OCI-LY7 (cell line): ENCODE results near the gene THEM5. TPM values are rescaled to one million over a fixed set of nuclear protein-coding genes. Genes with fewer than 3 reads are reported as not detected.

Experiments
- BruUV-seq: library from RNA; stranded (reverse); fragments of 400-500 nt; replicated peaks from 2 replicates; lab custom pipeline; 2021; lab: Mats Ljungman, UMichigan
- CTCF ChIA-PET: fragments of 300-600 bp; sonication (Branson Sonifier 250); formaldehyde crosslinking; loops from one replicate; lab custom pipeline; 2022; ENCODE audit warnings: antibody characterized with exemption; ENCODE audit not compliant: unreplicated experiment; lab: Charles Lee
- POLR2A ChIA-PET: fragments of 300-600 bp; sonication (Branson Sonifier 250); formaldehyde crosslinking; loops from one replicate; lab custom pipeline; 2022; ENCODE audit warnings: antibody characterized with exemption; lab: Charles Lee
- DNase-seq: peaks from one replicate; pipeline ENCODE4 v3.0.0-alpha.2; 2015; ENCODE audit warnings: low spot score
- H2AFZ ChIP-seq: fragments of 200-600 bp; sonication (generic), shearing (Covaris generic); 2 replicates; pipeline ENCODE4 v1.6.1; 2014; ENCODE audit warnings: mild to moderate bottlenecking, antibody characterized with exemption, low read length, moderate library complexity
- H3K27ac ChIP-seq: fragments of 200-600 bp; sonication (generic); 2 replicates; pipeline ENCODE4 v1.5.1; 2014; ENCODE audit warnings: mixed run types, low read depth, mild to moderate bottlenecking, moderate library complexity, low read length, inconsistent platforms; ENCODE audit not compliant: poor library complexity, severe bottlenecking
- H3K36me3 ChIP-seq: fragments of 200-600 bp; sonication (generic); 2 replicates; pipeline ENCODE4 v1.6.1; 2014; ENCODE audit warnings: mild to moderate bottlenecking, antibody characterized with exemption, low read length, moderate library complexity, mixed read lengths; ENCODE audit not compliant: insufficient read depth
- H3K4me1 ChIP-seq: fragments of 200-600 bp; sonication (generic); 2 replicates; pipeline ENCODE4 v1.5.1; 2014; ENCODE audit warnings: mild to moderate bottlenecking, low read length; ENCODE audit not compliant: insufficient read depth, poor library complexity, severe bottlenecking
- H3K4me2 ChIP-seq: fragments of 200-600 bp; sonication (generic); 2 replicates; pipeline ENCODE4 v1.6.1; 2014; ENCODE audit warnings: mild to moderate bottlenecking, low read length
- H3K4me3 ChIP-seq: fragments of 200-600 bp; sonication (generic); 2 replicates; pipeline ENCODE4 v1.5.1; 2014; ENCODE audit warnings: mild to moderate bottlenecking, low read depth, low read length; ENCODE audit not compliant: poor library complexity, severe bottlenecking
- H3K79me2 ChIP-seq: fragments of 200-600 bp; sonication (generic); 2 replicates; pipeline ENCODE4 v1.6.1; 2016; ENCODE audit warnings: low read depth, mild to moderate bottlenecking, low read length, moderate library complexity, mixed read lengths; ENCODE audit not compliant: insufficient read depth
- H3K9me2 ChIP-seq: fragments of 200-600 bp; sonication (generic); 2 replicates; pipeline ENCODE4 v1.6.1; 2016; ENCODE audit warnings: mild to moderate bottlenecking, low read length, mixed read lengths; ENCODE audit not compliant: insufficient read depth
- H3K9me3 ChIP-seq: fragments of 200-600 bp; sonication (generic); 2 replicates; pipeline ENCODE4 v1.6.1; 2014; ENCODE audit warnings: mild to moderate bottlenecking, mixed run types, low read length, mixed read lengths
- H4K20me1 ChIP-seq: fragments of 200-600 bp; sonication (generic); 2 replicates; pipeline ENCODE4 v1.6.1; 2014; ENCODE audit warnings: mild to moderate bottlenecking, antibody characterized with exemption, low read length, moderate library complexity, mixed read lengths; ENCODE audit not compliant: insufficient read depth
- EZH2phosphoT487 ChIP-seq: fragments of 200-600 bp; sonication (generic); IDR thresholded peaks from 2 replicates; pipeline ENCODE4 v1.6.1; 2018; ENCODE audit warnings: low read depth, borderline replicate concordance, mild to moderate bottlenecking, mixed run types, antibody characterized with exemption, low read length, moderate library complexity, mixed read lengths
- intact Hi-C: fragments of 100-400 bp; cut with micrococcal nuclease; formaldehyde crosslinking; loops from one replicate; pipeline ENCODE4 v1.10.0; 2022; ENCODE audit not compliant: unreplicated experiment
- total RNA-seq, 2 experiments: library from RNA; depleted of rRNA in 1 of 2; stranded (reverse); fragments of >200 nt in 1 of 2; shearing (Covaris generic) in 1 of 2; gene quantifications; 2 replicates each; pipeline ENCODE4 v1.2.3, GENCODE V29; 2014 to 2022
- TF ChIP-seq, protein P1 (sequence below): fragments of 200-600 bp; sonication (generic); conservative IDR thresholded peaks from 2 replicates; pipeline ENCODE4 v1.5.1; 2014; ENCODE audit warnings: mild to moderate bottlenecking, antibody characterized with exemption, low read length, moderate library complexity, mixed read lengths

THEM5 gene
- total RNA-seq, 2 experiments from 2014 or later, result not detected

DNA sequence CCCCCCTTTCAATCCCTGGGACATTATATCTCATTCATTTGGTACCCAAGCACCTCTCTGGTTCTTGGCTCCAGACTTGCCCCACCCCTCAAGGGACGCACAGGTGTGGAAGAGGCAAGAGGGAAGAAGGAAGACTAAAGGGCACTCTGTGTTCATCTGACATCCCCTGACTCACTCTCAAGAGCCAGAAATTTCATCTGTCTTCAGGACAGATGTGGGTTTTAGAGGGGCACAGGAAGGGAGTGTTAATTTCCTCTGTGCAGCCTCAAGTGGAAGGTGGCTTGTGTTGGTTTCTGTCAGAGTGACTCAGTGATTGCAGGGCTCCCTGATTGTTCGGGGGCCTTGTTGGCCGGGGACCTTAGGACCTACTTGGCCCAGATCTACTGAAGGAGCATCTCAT is 16.3 kb downstream of the THEM5 start:
- TF ChIP-seq, protein P1, sequence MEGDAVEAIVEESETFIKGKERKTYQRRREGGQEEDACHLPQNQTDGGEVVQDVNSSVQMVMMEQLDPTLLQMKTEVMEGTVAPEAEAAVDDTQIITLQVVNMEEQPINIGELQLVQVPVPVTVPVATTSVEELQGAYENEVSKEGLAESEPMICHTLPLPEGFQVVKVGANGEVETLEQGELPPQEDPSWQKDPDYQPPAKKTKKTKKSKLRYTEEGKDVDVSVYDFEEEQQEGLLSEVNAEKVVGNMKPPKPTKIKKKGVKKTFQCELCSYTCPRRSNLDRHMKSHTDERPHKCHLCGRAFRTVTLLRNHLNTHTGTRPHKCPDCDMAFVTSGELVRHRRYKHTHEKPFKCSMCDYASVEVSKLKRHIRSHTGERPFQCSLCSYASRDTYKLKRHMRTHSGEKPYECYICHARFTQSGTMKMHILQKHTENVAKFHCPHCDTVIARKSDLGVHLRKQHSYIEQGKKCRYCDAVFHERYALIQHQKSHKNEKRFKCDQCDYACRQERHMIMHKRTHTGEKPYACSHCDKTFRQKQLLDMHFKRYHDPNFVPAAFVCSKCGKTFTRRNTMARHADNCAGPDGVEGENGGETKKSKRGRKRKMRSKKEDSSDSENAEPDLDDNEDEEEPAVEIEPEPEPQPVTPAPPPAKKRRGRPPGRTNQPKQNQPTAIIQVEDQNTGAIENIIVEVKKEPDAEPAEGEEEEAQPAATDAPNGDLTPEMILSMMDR, result no peak
- TF ChIP-seq EZH2phosphoT487, result no peak
- DNase-seq, result no peak
- intact Hi-C loops, result loop anchor here (2.0 to 5.0 kb wide), 2 partner anchors 102 to 120 kb away; partner anchors contain the start of gene CELF3
- ChIA-PET CTCF (interaction anchor here (0.6 to 1.8 kb wide), 3 partner anchors 21 to 536 kb away, joined by 3 to 4 read pairs (median 4); no protein-coding TSS in a partner anchor), POLR2A (interaction anchor here (0.6 kb wide), 1 partner anchor 101 kb away, joined by 3 read pairs; no protein-coding TSS in a partner anchor)
- BruUV-seq, result no TSS peak
- no peak overlapping the region for H2AFZ ChIP-seq
- H3K4me2 ChIP-seq, result no peak overlapping the region
- no peaks in the 10 kb centered on the region for H3K36me3 ChIP-seq
- H3K9me3 ChIP-seq, result no peaks in the 10 kb centered on the region
- H3K79me2 ChIP-seq, result no peaks in the 10 kb centered on the region
- no peaks in the 10 kb centered on the region for H4K20me1 ChIP-seq
- H3K9me2 ChIP-seq, result no peaks in the 10 kb centered on the region
- H3K4me3 ChIP-seq, result no peak overlapping the region
- H3K27ac ChIP-seq, result no peak overlapping the region
- no peaks in the 10 kb centered on the region for H3K4me1 ChIP-seq

DNA sequence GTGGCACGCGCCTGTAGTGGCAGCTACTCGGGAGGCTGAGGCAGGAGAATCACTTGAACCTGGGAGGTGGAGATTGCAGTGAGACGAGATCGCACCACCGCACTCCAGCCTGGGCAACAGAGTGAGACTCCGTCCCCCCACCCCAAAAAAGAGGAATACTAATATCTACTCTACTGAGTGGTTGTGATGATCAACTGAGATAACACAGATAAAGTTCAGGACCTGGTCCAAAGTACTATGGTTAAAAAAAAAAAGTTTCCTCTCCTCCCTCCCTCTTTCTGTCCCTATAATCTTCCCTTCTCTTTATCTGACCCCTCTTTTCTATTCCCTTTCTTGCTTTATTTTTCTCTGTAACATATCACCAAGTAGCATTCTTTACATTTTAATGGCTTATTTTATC is 17.9 kb downstream of the THEM5 start:
- ChIA-PET CTCF (interaction anchor here (1.8 kb wide), 1 partner anchor 534 kb away, joined by 4 read pairs; no protein-coding TSS in a partner anchor), POLR2A (interaction anchor here (0.6 kb wide), 1 partner anchor 8 kb away, joined by 3 read pairs; no protein-coding TSS in a partner anchor)
- Histone ChIP-seq H2AFZ (no peak overlapping the region), H3K4me2 (no peak overlapping the region), H3K79me2 (no peaks in the 10 kb centered on the region), H3K9me2 (no peaks in the 10 kb centered on the region), H3K36me3 (no peaks in the 10 kb centered on the region), H3K4me3 (no peak overlapping the region), H3K4me1 (peaks cover 5% of the 10 kb centered on the region), H3K27ac (no peak overlapping the region), H4K20me1 (no peaks in the 10 kb centered on the region), H3K9me3 (no peaks in the 10 kb centered on the region)
- intact Hi-C loops, result loop anchor here (5.0 kb wide), 1 partner anchor 118 kb away; the partner anchor contains the start of gene CELF3
- no peak for TF ChIP-seq EZH2phosphoT487
- TF ChIP-seq, protein P1, result no peak
- BruUV-seq, result no TSS peak
- no peak for DNase-seq

- H3K9me2 ChIP-seq, result no peaks in the 10 kb centered on the region
- H3K4me1 ChIP-seq, result peaks cover 6% of the 10 kb centered on the region
- no peak overlapping the region for H3K4me2 ChIP-seq
- intact Hi-C loops, result loop anchor here (5.0 kb wide), 1 partner anchor 392 kb away; no protein-coding TSS in a partner anchor
- no peaks in the 10 kb centered on the region for H3K9me3 ChIP-seq
- no peaks in the 10 kb centered on the region for H3K36me3 ChIP-seq
- H3K4me3 ChIP-seq, result no peak overlapping the region
- TF ChIP-seq, protein P1, result no peak
- TF ChIP-seq EZH2phosphoT487, result no peak
- no peak overlapping the region for H3K27ac ChIP-seq
- no peaks in the 10 kb centered on the region for H4K20me1 ChIP-seq
- BruUV-seq, result no TSS peak
- H3K79me2 ChIP-seq, result no peaks in the 10 kb centered on the region
- CTCF ChIA-PET, result no interaction called here
- no peak for DNase-seq
- POLR2A ChIA-PET, result no interaction called here
- H2AFZ ChIP-seq, result no peak overlapping the region
Measured at GRCh38 chr1:151834239-151834638, 19.3 kb downstream of the THEM5 start.
